Left ventricle myocardium inferior (tissue), 1 donor: ENCODE measurements around the gene G6PC3. TPM values are rescaled to one million over a fixed set of nuclear protein-coding genes. Genes with fewer than 3 reads are reported as not detected.

Experiments
- DNase-seq: peaks from one replicate; pipeline ENCODE4 v3.0.0-alpha.2; 2020
- H3K27ac ChIP-seq: fragments of 200-600 bp; replicated peaks from 2 replicates; pipeline ENCODE4 v1.8.0; 2021
- H3K27me3 ChIP-seq: fragments of 200-600 bp; 2 replicates; pipeline ENCODE4 v1.8.0; 2021; ENCODE audit warnings: low read depth
- H3K36me3 ChIP-seq: fragments of 200-600 bp; 2 replicates; pipeline ENCODE4 v1.8.0; 2021
- H3K4me1 ChIP-seq: fragments of 200-600 bp; 2 replicates; pipeline ENCODE4 v1.8.0; 2021
- H3K4me3 ChIP-seq: fragments of 200-600 bp; 2 replicates; pipeline ENCODE4 v1.8.0; 2021; ENCODE audit warnings: mild to moderate bottlenecking, moderate library complexity
- H3K9me3 ChIP-seq: fragments of 200-600 bp; replicated peaks from 2 replicates; pipeline ENCODE4 v1.8.0; 2021
- intact Hi-C: fragments of 100-400 bp; cut with micrococcal nuclease; formaldehyde crosslinking; loops from one replicate; pipeline ENCODE4 v1.11.0; 2022
- total RNA-seq: library from RNA; stranded (reverse); fragmentation: NEBNext Ultra II Directional; extraction: Animal tissue kit (Norgen Biotek cat#: 25700); gene quantifications from one replicate; pipeline ENCODE4 v1.2.1, GENCODE V29; 2021
- TF ChIP-seq, protein P1 (sequence below): fragments of 200-600 bp; IDR thresholded peaks from 2 replicates; pipeline ENCODE4 v1.8.0; 2021; ENCODE audit warnings: antibody characterized with exemption, mild to moderate bottlenecking, borderline replicate concordance
- donor health status: DM: no; HTN: yes; CAD: no; lungs with severe emphysema.

G6PC3 gene
- total RNA-seq, 1 donor from 2014 or later = 29.3 TPM

DNA sequence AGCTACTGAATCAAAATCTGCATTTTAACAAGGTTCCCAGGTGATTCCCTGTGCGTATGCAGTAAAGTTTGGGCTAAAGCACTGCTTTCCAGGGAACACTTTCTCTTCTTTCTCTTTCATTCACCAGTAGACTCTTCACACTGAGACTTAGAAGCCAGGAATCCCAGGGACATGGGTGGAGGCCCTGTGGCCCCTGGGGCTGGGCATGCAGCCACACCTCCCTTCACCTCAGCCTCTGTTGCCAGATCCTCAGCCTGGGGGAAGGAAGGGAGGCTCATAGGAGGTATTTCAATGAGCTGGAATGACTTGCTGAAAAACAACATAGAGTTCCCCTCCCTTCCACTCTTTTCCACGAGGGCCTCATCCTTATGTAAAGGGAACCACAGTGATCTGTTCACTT is 1.2 kb downstream of the G6PC3 start:
- peak overlapping the region; percentile 91 for H3K4me3 ChIP-seq
- TF ChIP-seq, protein P1, sequence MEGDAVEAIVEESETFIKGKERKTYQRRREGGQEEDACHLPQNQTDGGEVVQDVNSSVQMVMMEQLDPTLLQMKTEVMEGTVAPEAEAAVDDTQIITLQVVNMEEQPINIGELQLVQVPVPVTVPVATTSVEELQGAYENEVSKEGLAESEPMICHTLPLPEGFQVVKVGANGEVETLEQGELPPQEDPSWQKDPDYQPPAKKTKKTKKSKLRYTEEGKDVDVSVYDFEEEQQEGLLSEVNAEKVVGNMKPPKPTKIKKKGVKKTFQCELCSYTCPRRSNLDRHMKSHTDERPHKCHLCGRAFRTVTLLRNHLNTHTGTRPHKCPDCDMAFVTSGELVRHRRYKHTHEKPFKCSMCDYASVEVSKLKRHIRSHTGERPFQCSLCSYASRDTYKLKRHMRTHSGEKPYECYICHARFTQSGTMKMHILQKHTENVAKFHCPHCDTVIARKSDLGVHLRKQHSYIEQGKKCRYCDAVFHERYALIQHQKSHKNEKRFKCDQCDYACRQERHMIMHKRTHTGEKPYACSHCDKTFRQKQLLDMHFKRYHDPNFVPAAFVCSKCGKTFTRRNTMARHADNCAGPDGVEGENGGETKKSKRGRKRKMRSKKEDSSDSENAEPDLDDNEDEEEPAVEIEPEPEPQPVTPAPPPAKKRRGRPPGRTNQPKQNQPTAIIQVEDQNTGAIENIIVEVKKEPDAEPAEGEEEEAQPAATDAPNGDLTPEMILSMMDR = no peak
- H3K36me3 ChIP-seq = peaks cover 30% of the 10 kb centered on the region
- H3K27me3 ChIP-seq = no peaks in the 10 kb centered on the region
- intact Hi-C loops = no loop called here
- no peak for DNase-seq
- H3K27ac ChIP-seq = peak overlapping the region; percentile 95
- H3K9me3 ChIP-seq = no peaks in the 10 kb centered on the region
- peaks cover 57% of the 10 kb centered on the region for H3K4me1 ChIP-seq

GRCh38 chr17:44074231-44074910 is 3.8 kb downstream of the G6PC3 start:
- no peak for DNase-seq
- Histone ChIP-seq H3K27me3 (no peaks in the 10 kb centered on the region), H3K27ac (no peak overlapping the region), H3K36me3 (peaks cover 56% of the 10 kb centered on the region), H3K4me3 (no peak overlapping the region), H3K9me3 (no peaks in the 10 kb centered on the region), H3K4me1 (peaks cover 59% of the 10 kb centered on the region)
- TF ChIP-seq, protein P1 = no peak
- intact Hi-C loops = no loop called here

DNA sequence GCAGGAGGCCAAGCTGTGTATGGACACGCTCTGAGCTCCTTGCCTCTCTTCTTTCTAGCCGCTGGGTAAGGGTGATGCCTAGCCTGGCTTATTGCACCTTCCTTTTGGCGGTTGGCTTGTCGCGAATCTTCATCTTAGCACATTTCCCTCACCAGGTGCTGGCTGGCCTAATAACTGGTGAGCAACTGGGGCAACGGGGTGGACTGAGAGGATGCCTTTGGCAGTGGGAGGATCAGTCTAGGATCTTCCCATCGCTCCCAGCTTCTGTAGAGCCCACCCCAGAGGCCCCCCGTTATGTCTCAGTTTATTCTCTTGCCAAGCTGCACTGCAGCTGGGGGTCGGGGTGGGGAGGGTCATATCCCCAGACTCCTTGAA is 4.4 kb downstream of the G6PC3 start:
- Histone ChIP-seq H3K27me3 (no peaks in the 10 kb centered on the region), H3K27ac (no peak overlapping the region), H3K4me3 (no peak overlapping the region), H3K4me1 (peaks cover 54% of the 10 kb centered on the region), H3K36me3 (peaks cover 61% of the 10 kb centered on the region), H3K9me3 (no peaks in the 10 kb centered on the region)
- TF ChIP-seq, protein P1 = no peak
- intact Hi-C loops = no loop called here
- no peak for DNase-seq

- no peak for DNase-seq
- peaks cover 69% of the 10 kb centered on the region for H3K36me3 ChIP-seq
- no peak overlapping the region for H3K4me3 ChIP-seq
- no peaks in the 10 kb centered on the region for H3K9me3 ChIP-seq
- intact Hi-C loops = no loop called here
- TF ChIP-seq, protein P1 = no peak
- no peaks in the 10 kb centered on the region for H3K27me3 ChIP-seq
- peaks cover 48% of the 10 kb centered on the region for H3K4me1 ChIP-seq
- peak overlapping the region; percentile 33 for H3K27ac ChIP-seq
Measured at GRCh38 chr17:44075598-44076293, 5.2 kb downstream of the G6PC3 start.

GRCh38 chr17:44076716-44077594 is 6.4 kb downstream of the G6PC3 start:
- no peaks in the 10 kb centered on the region for H3K27me3 ChIP-seq
- DNase-seq = no peak
- TF ChIP-seq, protein P1 = no peak
- intact Hi-C loops = no loop called here
- H3K9me3 ChIP-seq = no peaks in the 10 kb centered on the region
- peak overlapping the region; percentile 33 for H3K27ac ChIP-seq
- no peak overlapping the region for H3K4me3 ChIP-seq
- H3K4me1 ChIP-seq = peaks cover 36% of the 10 kb centered on the region
- peaks cover 80% of the 10 kb centered on the region for H3K36me3 ChIP-seq
